Neural progenitor cell (in vitro differentiated cells): ENCODE data around the gene FBXO27.

ENCODE experiments used
- CTCF ChIP-seq: fragments of 200-600 bp; sonication (generic); IDR thresholded peaks from 2 replicates; pipeline ENCODE4 v1.5.1; 2017; ENCODE audit warnings: antibody characterized with exemption, mild to moderate bottlenecking
- EZH2 ChIP-seq: fragments of 200-600 bp; sonication (generic); IDR thresholded peaks from 2 replicates; pipeline ENCODE4 v1.6.1; 2017; ENCODE audit warnings: antibody characterized with exemption, mild to moderate bottlenecking, moderate library complexity
- EZH2phosphoT487 ChIP-seq: fragments of 200-600 bp; sonication (generic); IDR thresholded peaks from 2 replicates; pipeline ENCODE4 v1.6.1; 2017; ENCODE audit warnings: antibody characterized with exemption

GRCh38 chr19:39059302-39059701, 27.0 kb upstream of the FBXO27 start:
- TF ChIP-seq CTCF = no peak
- TF ChIP-seq EZH2 = no peak
- TF ChIP-seq EZH2phosphoT487 = no peak
